HEK293T (cell line): ENCODE measurements around the gene MTA1.

Experiments
- FOXM1 ChIP-seq: fragments of 450-650 bp; IDR thresholded peaks from 2 replicates; pipeline ENCODE4 v1.6.1; 2017; ENCODE audit warnings: mild to moderate bottlenecking, borderline replicate concordance
- SP1 ChIP-seq: fragments of 450-650 bp; IDR thresholded peaks from 2 replicates; pipeline ENCODE4 v1.6.1; 2017
- SUZ12 ChIP-seq: fragments of 450-650 bp; IDR thresholded peaks from 2 replicates; pipeline ENCODE4 v1.6.1; 2016; ENCODE audit warnings: mild to moderate bottlenecking

- TF ChIP-seq FOXM1 = no peak
- no peak for TF ChIP-seq SP1
- TF ChIP-seq SUZ12 = no peak
Measured at GRCh38 chr14:105481886-105482457, 62.3 kb downstream of the MTA1 start.
